ENCODE results near the gene PUS3.

GRCh38 chr11:125872138-125872491 is 30.9 kb downstream of the PUS3 start:
- no peak for TF ChIP-seq CTCF (IDR thresholded peaks at IDR 0.05; ENCODE audit: insufficient read depth, low read length, poor library complexity, severe bottlenecking)
- no peak for TF ChIP-seq EZH2phosphoT487 (conservative IDR thresholded peaks at IDR 0.05; ENCODE audit: low read length)
